Heart right ventricle (tissue), 16 donors: ENCODE measurements around the gene CHST12. TPM values are rescaled to one million over a fixed set of nuclear protein-coding genes. Genes with fewer than 3 reads are reported as not detected.
"Not testable (repeated sequence)": the region's sequence is repeated elsewhere in the genome, so short reads cannot be mapped to it uniquely, and the experiment has no call there.

Experiments used
- ATAC-seq, 8 donors: fragments of 200-7000 bp; cut with Tn5 transposase; one replicate each; pipeline ENCODE4 v1.9.1; 2020; ENCODE audit warnings: mild to moderate bottlenecking in 8 of 8, moderate library complexity in 8 of 8, moderate number of reproducible peaks in 1 of 8
- DNase-seq, 2 donors: peaks; one replicate each; pipeline ENCODE4 v3.0.0-alpha.2; 2020
- H3K27ac ChIP-seq, 10 donors: fragments of 200-600 bp; sonication (generic) in 2 of 10; one replicate each; pipeline versions ENCODE4 v1.5.0 to v1.8.0; 2020 to 2022; ENCODE audit warnings: mild to moderate bottlenecking in 3 of 10
- H3K27me3 ChIP-seq, 7 donors: fragments of 200-600 bp; one replicate each; pipeline ENCODE4 v1.8.0; 2021 to 2022; ENCODE audit warnings: mild to moderate bottlenecking in 2 of 7
- H3K36me3 ChIP-seq, 9 donors: fragments of 200-600 bp; sonication (generic) in 1 of 9; one replicate each; pipeline versions ENCODE4 v1.5.0 to v1.8.0; 2020 to 2022; ENCODE audit warnings: mild to moderate bottlenecking in 2 of 9
- H3K4me1 ChIP-seq, 9 donors: fragments of 200-600 bp; sonication (generic) in 1 of 9; one replicate each; pipeline versions ENCODE4 v1.5.0 to v1.8.0; 2020 to 2022; ENCODE audit warnings: mild to moderate bottlenecking in 4 of 9
- H3K4me3 ChIP-seq, 10 donors: fragments of 200-600 bp; sonication (generic) in 2 of 10; one replicate each; pipeline versions ENCODE4 v1.5.0 to v1.8.0; 2020 to 2022; ENCODE audit warnings: mild to moderate bottlenecking in 7 of 10, moderate library complexity in 2 of 10
- H3K9me3 ChIP-seq, 11 donors: fragments of 200-600 bp in 10 of 11; sonication (generic) in 2 of 11; one replicate each; pipeline versions ENCODE4 v1.5.0 to v1.8.0; 2013 to 2022; ENCODE audit warnings: mild to moderate bottlenecking in 2 of 11, control low read depth in 1 of 11, moderate library complexity in 1 of 11
- WGBS, 2 donors: extraction: QIAGEN DNeasy Blood & Tissue Kit; methylation state at CpG; one replicate each; pipeline ENCODE4 v1.1.7; 2013; ENCODE audit warnings: inconsistent platforms in 1 of 2; 5-methylcytosine and 5-hydroxymethylcytosine counted together
- intact Hi-C, 10 donors: fragments of 100-400 bp; cut with DNase I; formaldehyde crosslinking; loops; one replicate each; pipeline versions ENCODE4 v1.11.1 to v1.14.2; 2022
- polyA plus RNA-seq, 2 donors: library from polyadenylated mRNA; stranded (reverse); fragments of 200-250 nt; gene quantifications; one replicate each; pipeline ENCODE4 v1.2.3, GENCODE V29; 2013
- total RNA-seq, 10 donors: library from RNA; stranded (reverse); fragmentation: NEBNext Ultra II Directional in 3 of 10; extraction: Animal tissue kit (Norgen Biotek cat#: 25700) in 3 of 10; gene quantifications; one replicate each; pipeline versions ENCODE4 v1.2.1 to v1.2.4, GENCODE V29; 2021 to 2023
- TF ChIP-seq, protein P1 (sequence below), 9 donors: fragments of 200-600 bp; sonication (generic) in 2 of 9; IDR thresholded peaks; one replicate each; pipeline versions ENCODE4 v1.5.0 to v1.8.0; 2021 to 2022; ENCODE audit warnings: antibody characterized with exemption in 9 of 9, mild to moderate bottlenecking in 5 of 9, moderate library complexity in 1 of 9
- donor health status: Arrhythmogenic right ventricular cardiomyopathy.
- donor health status: ischemic (EF 13 %, LVEDD 7.1; RV severe dilation, severe dysfunction).
- donor health status: healthy with polysubstance abuse.
- donor health status: DM: no; HTN: yes; CAD: no.
- donor health status: DM: no; HTN: no; CAD: no.
- donor health status: ischemic (EF 25% LVEDD 6.9; RV normal size, moderate dysfunction).
- donor health status: ischemic (EF 25% LVEDD 5.7; RV mildly dilated, moderate dysfunction).
- donor health status: healthy.
- donor health status: DM: yes; HTN: yes; CAD: no.
- donor health status: Ischemic cardiomyopathy.
- donor health status: ischemic (EF 35%, LVEDD 5.7; RV mildly dilated, moderate dysfunction).
- donor health status: nonischemic (EF 11% LVEDD 7.7; RV severe dilation, severe dysfunction).
- donor health status: DM: yes; HTN: yes; CAD: no.
- donor health status: PGD.
- donor health status: ischemic (EF 29% LVEDD 5.4; RV normal size, mild dysfunction).
- donor health status: nonischemic (EF 23%, LVEDD 6.1; RV moderate dilation, normal function).

CHST12 gene
- total and polyA plus RNA-seq, 12 donors, result 12.4 to 17.2 (median 14.0) TPM

DNA sequence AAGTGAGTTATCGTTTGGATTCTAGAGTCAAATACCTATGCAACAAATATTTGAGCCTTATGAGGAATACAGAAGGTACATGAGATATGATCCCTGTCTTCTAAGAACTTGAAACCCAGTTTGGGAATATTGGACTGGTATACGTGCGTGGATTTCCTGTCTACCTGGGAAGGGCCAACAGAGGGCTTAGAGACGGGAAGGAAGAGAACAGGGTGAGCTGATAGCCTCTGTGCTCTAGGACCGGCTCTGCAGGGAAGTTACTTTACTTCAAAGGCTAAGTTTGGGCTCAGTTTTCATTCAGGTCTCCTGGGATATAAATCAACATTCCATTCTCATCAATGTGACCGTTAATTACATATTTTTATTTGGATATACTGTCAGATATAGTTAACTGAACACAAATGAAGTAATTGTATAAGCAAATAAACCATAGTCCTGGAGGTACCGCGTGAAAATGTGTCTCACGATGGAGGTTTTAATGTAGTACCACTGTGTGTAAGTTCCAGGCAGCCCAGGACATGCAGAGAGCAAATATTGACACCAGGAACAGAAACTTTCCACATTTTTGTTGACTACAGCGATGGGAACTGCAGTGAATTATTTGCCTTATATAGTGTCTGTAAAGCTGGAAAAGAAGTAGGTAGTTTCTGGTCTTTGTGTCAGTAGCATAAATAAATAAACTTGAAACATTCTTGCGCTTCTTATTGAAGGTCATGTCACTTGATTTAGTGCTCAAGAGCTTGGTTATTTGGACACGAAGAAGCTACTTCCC, 8.6 kb downstream of the CHST12 start:
- intact Hi-C loops, result no loop called here
- H3K27me3 ChIP-seq, result no peaks in the 10 kb centered on the region
- TF ChIP-seq, protein P1, sequence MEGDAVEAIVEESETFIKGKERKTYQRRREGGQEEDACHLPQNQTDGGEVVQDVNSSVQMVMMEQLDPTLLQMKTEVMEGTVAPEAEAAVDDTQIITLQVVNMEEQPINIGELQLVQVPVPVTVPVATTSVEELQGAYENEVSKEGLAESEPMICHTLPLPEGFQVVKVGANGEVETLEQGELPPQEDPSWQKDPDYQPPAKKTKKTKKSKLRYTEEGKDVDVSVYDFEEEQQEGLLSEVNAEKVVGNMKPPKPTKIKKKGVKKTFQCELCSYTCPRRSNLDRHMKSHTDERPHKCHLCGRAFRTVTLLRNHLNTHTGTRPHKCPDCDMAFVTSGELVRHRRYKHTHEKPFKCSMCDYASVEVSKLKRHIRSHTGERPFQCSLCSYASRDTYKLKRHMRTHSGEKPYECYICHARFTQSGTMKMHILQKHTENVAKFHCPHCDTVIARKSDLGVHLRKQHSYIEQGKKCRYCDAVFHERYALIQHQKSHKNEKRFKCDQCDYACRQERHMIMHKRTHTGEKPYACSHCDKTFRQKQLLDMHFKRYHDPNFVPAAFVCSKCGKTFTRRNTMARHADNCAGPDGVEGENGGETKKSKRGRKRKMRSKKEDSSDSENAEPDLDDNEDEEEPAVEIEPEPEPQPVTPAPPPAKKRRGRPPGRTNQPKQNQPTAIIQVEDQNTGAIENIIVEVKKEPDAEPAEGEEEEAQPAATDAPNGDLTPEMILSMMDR (IDR thresholded peaks at IDR 0.05), result no peak
- peaks cover 7 to 80% (median 50%) of the 10 kb centered on the region in 9 donors for H3K4me1 ChIP-seq
- no peak overlapping the region for H3K4me3 ChIP-seq
- ATAC-seq (peak in 5 of 8 donors; percentile 27 to 58 (median 40)), DNase-seq (no peak)
- WGBS, 2 donors, result 43 to 57% methylated on average over 12 of the region's 12 CpGs
- H3K36me3 ChIP-seq, result no peaks in the 10 kb centered on the region
- no peaks in the 10 kb centered on the region for H3K9me3 ChIP-seq
- peak overlapping the region in 6 of 10 donors; percentile 13 to 71 (median 52) for H3K27ac ChIP-seq

- H3K9me3 ChIP-seq, result no peaks in the 10 kb centered on the region
- intact Hi-C loops, result no loop called here
- H3K4me3 ChIP-seq, result no peak overlapping the region
- no peak for ATAC-seq
- peak overlapping the region in 6 of 10 donors; percentile 15 to 71 (median 52) for H3K27ac ChIP-seq
- TF ChIP-seq, protein P1 (IDR thresholded peaks at IDR 0.05), result no peak
- no peaks in the 10 kb centered on the region for H3K36me3 ChIP-seq
- 69 to 88% methylated on average over 3 of the region's 3 CpGs for whole genome bisulfite sequencing, 2 donors
- no peaks in the 10 kb centered on the region for H3K27me3 ChIP-seq
- H3K4me1 ChIP-seq, result peaks cover 7 to 76% (median 48%) of the 10 kb centered on the region in 9 donors
- DNase-seq, result no peak
These were observed 9.3 kb downstream of the CHST12 start for GRCh38 chr7:2412587-2413201.

DNA sequence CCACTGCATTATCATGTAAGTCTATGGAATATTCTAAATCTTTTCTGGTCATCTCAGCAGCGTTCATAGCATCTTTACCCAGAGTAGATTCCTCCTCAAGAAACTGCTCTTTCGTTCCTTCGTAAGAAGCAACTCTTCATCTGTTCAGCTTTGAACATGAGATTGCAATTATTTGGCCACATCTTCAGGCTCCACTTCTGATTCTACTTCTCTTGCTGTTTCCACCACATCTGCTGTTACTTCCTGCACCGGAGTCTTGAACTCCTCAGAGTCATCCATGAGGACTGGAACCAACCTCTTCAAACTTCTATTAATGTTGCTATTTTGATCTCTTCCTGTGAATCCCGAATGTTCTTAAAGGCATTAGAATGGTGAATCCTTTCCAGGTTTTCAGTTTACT, 12.7 kb downstream of the CHST12 start:
- Histone ChIP-seq H3K9me3 (no peaks in the 10 kb centered on the region), H3K4me3 (no peak overlapping the region), H3K27me3 (no peaks in the 10 kb centered on the region), H3K36me3 (peaks cover 0 to 8% (median 0%) of the 10 kb centered on the region in 9 donors), H3K27ac (no peak overlapping the region), H3K4me1 (peaks cover 7 to 55% (median 31%) of the 10 kb centered on the region in 9 donors)
- intact Hi-C loops, result no loop called here
- TF ChIP-seq, protein P1 (IDR thresholded peaks at IDR 0.05), result no peak
- ATAC-seq, result no peak
- WGBS, 2 donors, result 75% methylated on average over 5 of the region's 5 CpGs
- DNase-seq, result no peak

DNA sequence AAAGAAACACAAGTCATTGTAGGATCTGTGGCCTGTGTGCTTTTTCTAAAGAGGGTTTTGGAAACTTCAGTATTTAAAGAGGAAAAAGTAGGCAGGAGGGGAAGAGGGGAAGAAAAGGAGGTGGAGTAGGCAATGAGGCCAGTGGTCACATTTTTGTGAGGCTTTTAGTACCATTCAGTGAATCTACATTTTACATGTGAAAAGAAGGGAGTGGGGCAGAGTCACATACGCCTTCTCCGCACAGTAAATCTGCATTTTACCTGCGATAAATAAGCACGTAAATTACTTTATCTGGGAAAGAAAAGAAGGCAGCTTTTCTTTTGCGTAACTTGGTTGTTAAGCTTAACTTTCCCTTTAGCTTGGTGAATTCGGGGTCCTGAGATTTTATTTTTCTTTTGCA, 13.2 kb downstream of the CHST12 start:
- Histone ChIP-seq H3K27me3 (no peaks in the 10 kb centered on the region), H3K36me3 (peaks cover 0 to 8% (median 0%) of the 10 kb centered on the region in 9 donors), H3K4me1 (peaks cover 7 to 49% (median 25%) of the 10 kb centered on the region in 9 donors), H3K4me3 (no peak overlapping the region), H3K27ac (no peak overlapping the region), H3K9me3 (no peaks in the 10 kb centered on the region)
- DNase-seq (no peak), ATAC-seq (no peak)
- TF ChIP-seq, protein P1 (IDR thresholded peaks at IDR 0.05), result no peak
- intact Hi-C loops, result no loop called here
- WGBS, 2 donors, result 95 to 96% methylated on average over 6 of the region's 6 CpGs

- DNase-seq, H3K27me3 ChIP-seq, H3K36me3 ChIP-seq, intact Hi-C loops, H3K4me3 ChIP-seq, ATAC-seq, H3K9me3 ChIP-seq: not testable (repeated sequence)
- Histone ChIP-seq H3K4me1 (peaks cover 2 to 44% (median 20%) of the 10 kb centered on the region in 9 donors), H3K27ac (peak overlapping the region in 1 of 10 donors; percentile 31)
- WGBS, 2 donors, result 98 to 100% methylated on average over 3 of the region's 3 CpGs
These were observed 13.8 kb downstream of the CHST12 start for GRCh38 chr7:2417178-2417577.
